OCI-LY7 (cell line): ENCODE results near the gene C10orf62.

Experiments used
- EZH2phosphoT487 ChIP-seq: fragments of 200-600 bp; sonication (generic); IDR thresholded peaks from 2 replicates; pipeline ENCODE4 v1.6.1; 2018; ENCODE audit warnings: low read depth, borderline replicate concordance, mild to moderate bottlenecking, mixed run types, antibody characterized with exemption, low read length, moderate library complexity, mixed read lengths
- TF ChIP-seq, protein P1 (sequence below): fragments of 200-600 bp; sonication (generic); conservative IDR thresholded peaks from 2 replicates; pipeline ENCODE4 v1.5.1; 2014; ENCODE audit warnings: mild to moderate bottlenecking, antibody characterized with exemption, low read length, moderate library complexity, mixed read lengths

DNA sequence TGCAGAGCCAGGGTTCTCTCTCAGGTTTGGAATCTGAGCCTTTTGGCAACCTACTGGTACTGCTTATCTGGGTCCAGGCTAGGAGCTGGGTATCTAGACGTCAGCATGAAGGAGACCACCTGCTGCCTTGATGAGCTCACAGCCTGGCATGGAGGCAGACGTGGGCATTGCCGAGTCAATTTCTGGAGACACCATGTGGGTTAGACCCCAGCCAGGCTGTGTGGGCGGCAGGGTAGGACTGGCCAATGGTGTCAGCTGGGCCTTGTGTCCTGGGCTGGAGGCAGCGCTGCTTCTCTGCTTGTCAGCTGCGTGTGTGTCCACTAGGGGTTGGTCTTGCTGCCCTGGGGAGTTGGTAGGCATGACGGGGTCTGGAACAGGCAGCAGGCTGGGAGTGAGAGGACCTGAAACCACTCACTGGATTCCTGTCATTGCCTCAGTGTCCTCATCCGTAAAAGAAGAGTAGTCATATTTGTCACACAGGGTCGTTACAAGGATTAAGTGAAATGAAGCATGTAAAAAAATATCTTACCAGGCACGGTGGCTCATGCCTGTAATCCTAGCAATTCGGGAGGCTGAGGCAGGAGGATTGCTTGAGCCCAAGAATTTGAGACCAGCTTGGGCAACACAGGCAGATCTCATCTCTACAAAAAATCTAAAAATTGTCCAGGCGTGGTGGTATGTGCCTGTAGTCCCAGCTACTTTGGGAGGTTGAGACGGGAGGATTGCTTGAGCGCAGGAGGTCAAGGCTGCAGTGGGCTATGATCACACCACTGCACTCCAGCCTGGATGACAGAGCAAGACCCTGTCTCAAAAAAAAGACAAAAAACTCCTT is 48.6 kb upstream of the C10orf62 start:
- TF ChIP-seq, protein P1, sequence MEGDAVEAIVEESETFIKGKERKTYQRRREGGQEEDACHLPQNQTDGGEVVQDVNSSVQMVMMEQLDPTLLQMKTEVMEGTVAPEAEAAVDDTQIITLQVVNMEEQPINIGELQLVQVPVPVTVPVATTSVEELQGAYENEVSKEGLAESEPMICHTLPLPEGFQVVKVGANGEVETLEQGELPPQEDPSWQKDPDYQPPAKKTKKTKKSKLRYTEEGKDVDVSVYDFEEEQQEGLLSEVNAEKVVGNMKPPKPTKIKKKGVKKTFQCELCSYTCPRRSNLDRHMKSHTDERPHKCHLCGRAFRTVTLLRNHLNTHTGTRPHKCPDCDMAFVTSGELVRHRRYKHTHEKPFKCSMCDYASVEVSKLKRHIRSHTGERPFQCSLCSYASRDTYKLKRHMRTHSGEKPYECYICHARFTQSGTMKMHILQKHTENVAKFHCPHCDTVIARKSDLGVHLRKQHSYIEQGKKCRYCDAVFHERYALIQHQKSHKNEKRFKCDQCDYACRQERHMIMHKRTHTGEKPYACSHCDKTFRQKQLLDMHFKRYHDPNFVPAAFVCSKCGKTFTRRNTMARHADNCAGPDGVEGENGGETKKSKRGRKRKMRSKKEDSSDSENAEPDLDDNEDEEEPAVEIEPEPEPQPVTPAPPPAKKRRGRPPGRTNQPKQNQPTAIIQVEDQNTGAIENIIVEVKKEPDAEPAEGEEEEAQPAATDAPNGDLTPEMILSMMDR = no peak
- TF ChIP-seq EZH2phosphoT487 = no peak
